ENCODE results near the gene FLT4.
A peak's percentile ranks its signal among the peaks of the same experiment; 100 is the strongest.
"Not testable (repeated sequence)": the region's sequence is repeated elsewhere in the genome, so short reads cannot be mapped to it uniquely, and the experiment has no call there.

The FLT4 gene

DNA sequence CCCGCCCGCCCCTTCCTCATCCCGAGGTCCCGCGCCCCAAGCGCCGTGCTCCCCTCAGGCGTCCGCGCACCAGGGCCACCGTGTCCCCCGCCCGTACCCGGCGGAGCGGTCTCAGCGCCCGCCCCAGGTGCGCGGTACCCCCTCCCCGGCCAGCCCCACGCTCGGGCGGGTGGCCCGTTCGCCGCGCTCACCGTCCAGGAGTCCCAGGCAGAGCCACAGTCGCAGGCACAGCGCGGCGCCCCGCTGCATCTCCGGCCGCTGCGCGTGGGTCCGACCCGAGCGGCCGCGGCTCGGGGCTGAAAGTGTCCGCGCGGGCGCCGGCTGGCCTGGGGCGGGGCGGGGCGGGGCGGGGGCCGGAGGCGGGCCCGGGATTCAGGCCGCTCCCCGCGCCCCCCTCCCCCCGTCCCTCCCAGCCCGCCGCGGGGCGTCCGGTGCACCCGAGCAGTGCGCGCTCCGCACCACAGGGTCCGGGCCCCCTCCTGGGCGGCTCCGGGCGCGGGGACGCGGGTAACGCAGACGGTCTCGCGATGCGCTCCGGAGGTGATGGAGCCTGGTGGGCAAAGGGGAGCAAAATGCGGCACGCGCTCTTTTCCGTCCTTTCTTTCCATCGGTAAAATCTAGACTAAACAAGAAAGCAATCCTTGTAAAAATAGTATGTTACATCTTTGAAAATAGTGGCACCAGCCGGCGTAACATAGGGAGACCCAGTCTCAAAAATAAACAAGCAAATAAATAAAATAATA, at the start of gene FLT4:
Gene FLT4 (minus strand): TSS at position 304 of the 743 bp plus-strand sequence. CDS start 55 bp downstream, at position 249.
- peak in 1 of 3 donors; percentile 12 for DNase-seq

GRCh38 chr5:180699042-180699441, 49.6 kb upstream of the FLT4 start:
- DNase-seq = no peak

DNA sequence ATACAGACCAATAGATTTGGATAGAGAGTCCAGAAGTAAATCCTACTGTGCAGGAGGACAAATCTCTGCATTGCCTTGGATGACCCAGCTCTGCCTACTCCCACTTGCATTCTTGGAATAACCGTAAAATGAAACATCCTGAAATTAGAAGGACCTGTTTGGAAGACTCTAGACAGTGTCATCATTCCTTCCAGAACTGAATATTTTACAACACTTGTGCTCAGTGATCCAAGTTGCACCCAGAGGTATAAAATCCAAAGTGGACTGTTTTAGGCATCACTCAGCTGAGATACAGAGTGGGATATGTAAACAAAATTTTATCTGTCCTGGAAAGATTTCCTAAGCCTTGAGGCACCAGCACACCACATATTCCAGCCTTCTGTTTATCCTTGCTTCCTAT, 46.7 kb upstream of the FLT4 start:
- no peak for DNase-seq

GRCh38 chr5:180692429-180692828, 43.0 kb upstream of the FLT4 start:
- no peak for DNase-seq

GRCh38 chr5:180691046-180691445, 41.6 kb upstream of the FLT4 start:
- no peak for DNase-seq

DNA sequence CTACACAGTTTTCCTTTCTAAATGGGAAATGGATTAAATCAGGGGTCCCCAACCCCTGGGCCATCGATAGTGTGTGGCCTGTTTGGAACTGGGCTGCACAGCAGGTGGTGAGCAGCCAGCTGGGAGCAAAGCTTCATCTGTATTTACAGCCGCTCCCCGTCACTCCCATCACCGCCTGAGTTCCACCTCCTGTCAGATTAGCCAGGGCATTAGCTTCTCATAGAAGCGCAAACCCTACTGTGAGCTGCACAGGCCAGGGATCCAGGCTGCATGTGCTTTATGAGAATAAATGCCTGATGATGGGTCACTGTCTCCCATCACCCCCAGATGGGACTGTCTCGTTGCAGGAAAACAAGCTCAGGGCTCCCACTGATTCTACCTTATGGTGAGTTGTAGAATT, 41.2 kb upstream of the FLT4 start:
- DNase-seq = no peak

- DNase-seq = no peak
Observed at GRCh38 chr5:180689775-180690174, 40.4 kb upstream of the FLT4 start.

DNA sequence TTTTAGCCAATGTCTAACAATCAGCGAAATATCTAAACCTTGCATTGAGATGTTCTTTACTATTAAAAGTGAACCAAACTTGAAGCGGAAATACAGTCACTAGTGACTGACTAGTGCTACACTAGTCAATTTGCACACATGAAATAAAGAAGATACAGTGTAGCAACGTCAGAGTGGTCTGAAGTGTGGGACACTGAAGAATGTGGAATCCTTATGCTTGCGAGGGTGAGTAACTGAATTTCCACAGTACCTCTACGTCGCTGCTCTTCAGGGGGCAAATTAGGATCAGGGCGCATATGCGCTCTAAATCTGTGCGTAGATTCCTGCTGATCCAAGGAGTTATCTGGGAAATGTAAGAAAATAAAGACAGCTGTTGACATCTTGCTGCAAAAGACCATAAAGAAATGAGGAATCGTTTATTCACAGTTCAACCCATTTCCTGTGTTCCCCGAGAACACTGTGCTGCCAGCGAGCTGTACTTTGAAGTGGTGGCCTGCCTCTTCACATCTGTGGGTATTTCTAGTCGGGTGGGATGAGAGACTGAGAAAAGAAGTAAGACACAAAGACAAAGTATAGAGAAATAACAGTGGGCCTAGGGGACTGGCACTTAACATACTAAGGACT, 39.8 kb upstream of the FLT4 start:
- DNase-seq = no peak

GRCh38 chr5:180688330-180689070, 39.1 kb upstream of the FLT4 start:
- no peak for DNase-seq

DNA sequence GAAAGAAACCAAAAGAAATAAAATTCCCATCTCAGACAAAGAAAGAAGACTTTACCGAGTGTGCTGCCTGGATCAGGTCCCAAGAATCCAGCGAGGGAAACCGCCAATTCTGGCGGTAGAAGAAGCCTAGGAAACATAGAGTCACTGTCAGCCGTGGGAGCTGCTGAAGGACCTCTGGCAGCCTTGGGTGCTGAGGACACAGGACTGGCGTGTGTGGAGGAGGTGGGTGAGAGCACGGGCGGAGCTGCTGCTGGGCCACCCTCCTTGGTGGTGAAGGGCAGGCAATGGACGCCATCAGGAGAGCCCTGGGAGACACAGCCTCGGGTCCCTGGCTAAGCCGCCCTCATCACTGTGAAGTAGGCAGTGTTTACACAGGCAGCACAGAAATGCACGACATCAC, 37.4 kb upstream of the FLT4 start:
- not testable (repeated sequence) for DNase-seq

- no peak for DNase-seq
Observed at GRCh38 chr5:180684623-180685161, 35.3 kb upstream of the FLT4 start.

GRCh38 chr5:180683220-180683922, 34.0 kb upstream of the FLT4 start:
- no peak for DNase-seq

DNA sequence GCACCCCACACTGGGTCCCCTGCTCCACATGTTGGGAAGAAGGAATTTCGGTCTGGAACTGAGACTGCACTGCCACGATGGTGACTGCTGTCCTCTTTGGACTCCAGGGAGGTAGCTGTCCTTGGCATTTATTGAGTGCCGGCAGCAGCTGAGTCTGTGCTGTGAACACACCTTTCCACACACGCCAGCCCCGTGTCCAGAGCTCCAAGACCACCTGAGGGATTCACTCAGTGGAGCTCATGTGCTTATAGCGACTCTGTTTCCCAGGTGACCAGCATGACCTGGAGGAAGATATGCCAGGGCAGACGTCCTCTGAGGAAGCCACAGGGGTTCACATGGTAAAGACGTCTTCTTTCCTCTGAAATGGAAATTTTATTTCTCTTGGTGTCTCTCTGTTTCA, 33.2 kb upstream of the FLT4 start:
- no peak for DNase-seq

DNA sequence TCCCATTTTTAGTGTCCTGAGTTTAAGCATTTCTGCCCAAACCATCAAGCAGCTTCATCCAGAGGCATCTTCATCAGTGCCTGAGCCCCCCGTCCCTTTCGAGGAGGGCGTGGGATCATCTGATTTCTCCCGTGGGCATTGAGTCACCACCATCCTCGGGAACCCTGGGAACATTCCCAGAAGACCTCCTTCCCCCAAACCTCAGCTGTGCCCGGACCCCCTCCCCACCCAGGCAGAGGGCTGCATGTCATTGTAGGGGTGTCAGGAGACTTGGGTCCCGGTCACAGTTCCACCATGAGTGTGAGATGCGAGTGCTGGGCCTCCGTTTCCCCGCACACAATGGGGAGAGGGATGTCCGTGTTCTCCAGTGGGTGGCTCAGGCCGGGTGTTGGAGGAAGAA, 32.6 kb upstream of the FLT4 start:
- not testable (repeated sequence) for DNase-seq

DNA sequence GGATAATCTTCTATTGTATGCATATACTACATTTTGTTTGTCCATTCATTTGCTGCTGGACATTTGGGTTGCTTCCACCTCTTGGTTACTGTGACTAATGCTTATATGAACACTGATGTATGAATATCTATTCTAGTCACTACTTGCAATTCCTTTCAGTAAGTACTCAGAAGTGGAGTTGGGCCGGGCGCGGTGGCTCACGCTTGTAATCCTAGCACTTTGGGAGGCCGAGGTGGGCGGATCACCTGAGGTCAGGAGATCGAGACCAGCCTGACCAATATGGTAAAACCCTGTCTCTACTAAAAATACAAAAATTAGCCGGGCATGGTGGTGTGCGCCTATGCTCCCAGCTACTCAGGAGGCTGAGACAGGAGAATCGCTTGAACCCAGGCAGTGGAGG, 28.9 kb upstream of the FLT4 start:
- DNase-seq = not testable (repeated sequence)

DNA sequence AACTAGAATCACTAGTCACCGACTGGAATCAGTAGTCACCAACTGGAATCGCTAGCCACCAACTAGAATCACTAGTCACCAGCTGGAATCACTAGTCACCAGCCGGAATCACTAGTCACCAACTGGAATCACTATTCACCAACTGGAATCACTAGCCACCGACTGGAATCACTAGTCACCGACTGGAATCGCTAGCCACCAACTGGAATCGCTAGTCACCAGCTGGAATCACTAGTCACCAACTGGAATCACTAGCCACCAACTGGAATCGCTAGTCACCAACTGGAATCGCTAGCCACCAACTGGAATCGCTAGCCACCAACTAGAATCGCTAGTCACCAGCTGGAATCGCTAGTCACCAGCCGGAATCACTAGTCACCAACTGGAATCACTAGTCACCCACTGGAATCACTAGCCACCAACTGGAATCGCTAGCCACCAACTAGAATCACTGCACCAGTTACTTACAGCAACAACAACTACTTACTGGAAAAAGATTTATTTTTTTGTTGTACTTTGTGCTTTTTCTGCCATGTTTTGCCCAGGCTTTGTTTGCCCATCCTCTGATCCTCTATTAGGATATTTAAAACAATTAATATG, 25.7 kb upstream of the FLT4 start:
- DNase-seq = no peak

GRCh38 chr5:180674090-180674475, 24.7 kb upstream of the FLT4 start:
- DNase-seq = not testable (repeated sequence)

GRCh38 chr5:180673371-180674089, 24.1 kb upstream of the FLT4 start:
- no peak for DNase-seq

- not testable (repeated sequence) for DNase-seq
Observed at GRCh38 chr5:180671958-180672524, 22.6 kb upstream of the FLT4 start.

DNA sequence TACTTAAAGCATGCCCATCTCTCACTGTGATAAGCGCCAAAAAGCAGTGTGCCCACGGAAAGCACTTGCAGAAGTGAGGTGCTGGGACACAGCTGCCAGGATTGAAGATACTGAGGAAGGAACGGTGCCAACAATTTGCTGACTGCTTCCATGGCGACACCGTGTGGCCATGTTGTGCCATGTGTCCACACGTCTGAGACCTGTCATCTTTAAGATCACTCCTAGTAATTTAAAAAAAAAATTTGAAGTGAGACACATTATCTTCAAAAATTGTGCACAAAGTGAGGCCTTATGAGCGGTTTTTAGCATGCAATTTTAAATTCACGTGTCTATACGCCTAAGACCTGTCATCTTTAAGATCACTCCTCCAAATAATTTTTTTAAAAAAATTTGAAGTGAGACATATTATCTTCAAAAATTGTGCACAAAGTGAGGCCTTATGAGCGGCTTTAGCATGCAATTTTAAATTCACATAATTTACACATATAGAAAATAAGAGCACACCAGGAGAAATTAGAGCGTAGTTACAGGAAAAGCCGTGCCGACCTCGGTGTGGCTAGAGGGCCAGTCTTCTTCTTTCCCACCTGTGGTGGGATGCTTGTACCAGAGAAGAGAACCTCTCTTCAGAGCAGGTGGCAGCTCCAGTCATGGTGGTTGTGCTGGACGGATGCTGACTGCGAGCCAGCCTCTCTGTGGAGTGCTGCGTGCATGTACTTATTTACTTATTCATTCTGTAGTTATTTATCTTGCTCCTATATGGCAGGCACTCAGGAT, 21.4 kb upstream of the FLT4 start:
- DNase-seq = peak; percentile 42 to 57 (median 52)

GRCh38 chr5:180670157-180670556, 20.8 kb upstream of the FLT4 start:
- no peak for DNase-seq
